Measurements from ENCODE around the gene RSPRY1.
A peak's percentile ranks its signal among the peaks of the same experiment; 100 is the strongest.

RSPRY1 gene

GRCh38 chr16:57225978-57226377 is 39.8 kb downstream of the RSPRY1 start:
- DNase-seq = no peak

- no peak for DNase-seq
These were observed 40.8 kb downstream of the RSPRY1 start for GRCh38 chr16:57226701-57227621.

- DNase-seq = no peak
These were observed 43.0 kb downstream of the RSPRY1 start for GRCh38 chr16:57229079-57229478.

- no peak for DNase-seq
These were observed 45.8 kb downstream of the RSPRY1 start for GRCh38 chr16:57231821-57232350.

GRCh38 chr16:57233944-57234706 is 48.0 kb downstream of the RSPRY1 start:
- DNase-seq = no peak

- no peak for DNase-seq
These were observed 48.6 kb downstream of the RSPRY1 start for GRCh38 chr16:57234707-57235092.

GRCh38 chr16:57235128-57236021 is 49.2 kb downstream of the RSPRY1 start:
- no peak for DNase-seq

- no peak for DNase-seq
These were observed 49.9 kb downstream of the RSPRY1 start for GRCh38 chr16:57236022-57236350.

- DNase-seq = no peak
These were observed 52.6 kb downstream of the RSPRY1 start for GRCh38 chr16:57238682-57239081.

- no peak for DNase-seq
These were observed 53.0 kb downstream of the RSPRY1 start for GRCh38 chr16:57239107-57239506.

GRCh38 chr16:57240851-57241250 is 54.7 kb downstream of the RSPRY1 start:
- no peak for DNase-seq

- no peak for DNase-seq
These were observed 56.5 kb downstream of the RSPRY1 start for GRCh38 chr16:57242650-57243049.

GRCh38 chr16:57244463-57244766 is 58.3 kb downstream of the RSPRY1 start:
- no peak for DNase-seq

- peak; percentile 97 for DNase-seq
These were observed 58.8 kb downstream of the RSPRY1 start, which contains the start of gene ARL2BP for GRCh38 chr16:57244767-57245471. Gene ARL2BP (plus strand): TSS chr16:57245259. CDS start chr16:57245368, 109 bp downstream.

GRCh38 chr16:57245472-57246113 is 59.5 kb downstream of the RSPRY1 start:
- no peak for DNase-seq

GRCh38 chr16:57251352-57251751 is 65.2 kb downstream of the RSPRY1 start:
- no peak for DNase-seq

- DNase-seq = no peak
These were observed 66.1 kb downstream of the RSPRY1 start for GRCh38 chr16:57252148-57252721.

GRCh38 chr16:57253466-57253865 is 67.3 kb downstream of the RSPRY1 start:
- DNase-seq = no peak

- no peak for DNase-seq
These were observed 69.7 kb downstream of the RSPRY1 start for GRCh38 chr16:57255686-57256415.

GRCh38 chr16:57256601-57257395 is 70.7 kb downstream of the RSPRY1 start:
- no peak for DNase-seq

All from CD4-positive, alpha-beta T cell treated with Interleukin-17A for 1 hour (primary cell).